ENCODE results near the gene ENO1. TPM values are rescaled to one million over a fixed set of nuclear protein-coding genes. Genes with fewer than 3 reads are reported as not detected.

The ENO1 gene
- total RNA-seq, 2 experiments from 2014 or later: 2,453 to 2,472 TPM

DNA sequence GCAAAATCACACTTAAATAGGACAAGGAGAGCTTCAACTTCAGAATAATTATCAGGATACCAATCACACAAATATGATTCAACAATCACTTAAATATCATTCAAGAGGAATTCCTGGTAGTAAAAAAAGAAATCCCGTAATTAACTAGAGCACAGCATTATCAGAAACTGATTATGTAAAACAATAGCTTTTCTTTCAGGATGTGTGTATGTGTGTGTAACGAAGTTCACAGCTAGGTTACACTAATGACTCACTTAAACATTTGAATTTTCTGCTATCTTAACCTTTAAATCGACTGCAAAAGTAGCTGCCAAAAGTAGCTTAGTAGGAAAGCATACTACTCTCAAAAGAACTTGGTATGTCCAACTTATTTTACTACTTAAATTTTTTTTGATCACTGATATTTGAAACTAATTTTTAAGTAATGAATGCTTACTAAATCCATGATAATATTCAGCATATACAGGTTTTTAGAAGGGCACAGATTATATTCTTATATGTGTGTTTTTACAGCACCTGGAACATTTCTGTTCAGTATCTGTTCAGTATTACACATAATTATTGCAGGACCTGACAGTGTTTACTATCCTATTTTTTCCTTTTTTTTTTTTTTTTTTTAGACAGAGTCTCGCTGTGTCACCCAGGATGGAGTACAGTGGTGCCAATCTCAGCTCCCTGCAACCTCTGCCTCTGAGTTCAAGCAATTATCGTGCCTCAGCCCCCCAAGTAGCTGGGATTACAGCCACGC, 65.3 kb downstream of the ENO1 start:
- POLR2A ChIA-PET: interaction anchor here (0.7 to 1.9 kb wide), 3 partner anchors 65 to 1402 kb away, joined by 3 to 7 read pairs (median 3); partner anchors contain the start of gene ENO1
- H3K9me3 Mint-ChIP-seq: no peaks in the 10 kb centered on the region
- CTCF ChIA-PET: interaction anchor here (1.0 to 2.5 kb wide), 4 partner anchors 36 to 406 kb away, joined by 3 to 17 read pairs (median 4); no protein-coding TSS in a partner anchor
- peaks cover 46% of the 10 kb centered on the region for H3K4me1 Mint-ChIP-seq
- H3K4me3 Mint-ChIP-seq: no peak overlapping the region
- DNase-seq: no peak
- H3K27me3 Mint-ChIP-seq: no peaks in the 10 kb centered on the region
- H3K36me3 Mint-ChIP-seq (ENCODE audit: low read depth): peaks cover 7% of the 10 kb centered on the region
- H3K27ac Mint-ChIP-seq: no peak overlapping the region

- Mint-ChIP-seq H3K4me1 (peaks cover 44% of the 10 kb centered on the region), H3K27me3 (no peaks in the 10 kb centered on the region), H3K4me3 (no peak overlapping the region), H3K9me3 (no peaks in the 10 kb centered on the region), H3K27ac (no peak overlapping the region), H3K36me3 (ENCODE audit: low read depth) (peaks cover 5% of the 10 kb centered on the region)
- DNase-seq: no peak
- ChIA-PET POLR2A (no interaction called here), CTCF (interaction anchor here (1.0 to 2.5 kb wide), 3 partner anchors 37 to 405 kb away, joined by 3 to 17 read pairs (median 3); no protein-coding TSS in a partner anchor)
Measured at GRCh38 chr1:8812081-8812480, 66.4 kb downstream of the ENO1 start.

Other genes starting within 250 kb of the ENO1 start
- gene RERE, start 61.0 kb downstream of the ENO1 start, total RNA-seq: 100 to 1,000 TPM in 1 of 2 experiments, 10 to 100 TPM in 1; 96.6 to 101 TPM
- under 1 TPM in 1 of 2 experiments, not detected in 1; 0.18 TPM for gene CA6, start 67.2 kb upstream of the ENO1 start, total RNA-seq
- gene SLC2A7, start 147.7 kb upstream of the ENO1 start, total RNA-seq: not detected
- gene SLC2A5, start 190.9 kb upstream of the ENO1 start, total RNA-seq: under 1 TPM in 1 of 2 experiments, not detected in 1; 0.25 TPM

All from activated CD4-positive, alpha-beta memory T cell treated with anti-CD3 and anti-CD28 coated beads, Interleukin-2, amount 10 ng/mL, durations not matched to agents 7 days and 5 days (primary cell).